Coronary artery (tissue), 2 donors: ENCODE data around the gene CDIP1.

Experiments used
- DNase-seq: peaks from one replicate; pipeline ENCODE4 v3.0.0-alpha.2; 2017; ENCODE audit warnings: low spot score
- H3K27ac ChIP-seq, 2 donors: fragments of 200-600 bp; sonication (generic); one replicate each; pipeline ENCODE4 v1.5.1; 2016 to 2019
- H3K4me3 ChIP-seq: fragments of 200-600 bp; sonication (generic); 2 replicates; pipeline ENCODE4 v1.5.1; 2016; ENCODE audit warnings: mild to moderate bottlenecking, moderate library complexity
- TF ChIP-seq, protein P1 (sequence below): fragments of 200-600 bp; sonication (generic); IDR thresholded peaks from one replicate; pipeline ENCODE4 v1.5.1; 2019; ENCODE audit warnings: antibody characterized with exemption

The CDIP1 gene

DNA sequence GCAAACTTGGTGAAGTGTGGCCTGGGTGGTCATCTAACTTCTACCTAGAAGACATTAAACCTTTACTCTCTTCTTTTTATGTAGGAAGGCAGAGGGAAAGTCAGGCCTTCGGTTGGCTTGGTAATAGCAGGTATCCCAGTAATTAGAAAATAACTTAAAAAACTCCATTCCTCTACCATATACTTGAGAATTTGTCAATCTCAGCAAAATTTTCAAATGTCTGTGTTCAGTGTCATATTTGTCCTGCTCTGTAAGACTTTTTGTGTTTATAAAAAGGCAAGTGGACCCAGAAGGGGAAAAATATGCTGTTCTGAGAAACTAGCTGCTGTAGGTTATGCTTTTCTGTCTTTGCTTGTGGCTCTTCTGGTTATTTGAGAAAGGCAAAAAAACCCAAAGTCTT is 56.6 kb downstream of the CDIP1 start:
- no peak for DNase-seq
- H3K27ac ChIP-seq, result no peak overlapping the region
- H3K4me3 ChIP-seq, result no peak overlapping the region
- TF ChIP-seq, protein P1, sequence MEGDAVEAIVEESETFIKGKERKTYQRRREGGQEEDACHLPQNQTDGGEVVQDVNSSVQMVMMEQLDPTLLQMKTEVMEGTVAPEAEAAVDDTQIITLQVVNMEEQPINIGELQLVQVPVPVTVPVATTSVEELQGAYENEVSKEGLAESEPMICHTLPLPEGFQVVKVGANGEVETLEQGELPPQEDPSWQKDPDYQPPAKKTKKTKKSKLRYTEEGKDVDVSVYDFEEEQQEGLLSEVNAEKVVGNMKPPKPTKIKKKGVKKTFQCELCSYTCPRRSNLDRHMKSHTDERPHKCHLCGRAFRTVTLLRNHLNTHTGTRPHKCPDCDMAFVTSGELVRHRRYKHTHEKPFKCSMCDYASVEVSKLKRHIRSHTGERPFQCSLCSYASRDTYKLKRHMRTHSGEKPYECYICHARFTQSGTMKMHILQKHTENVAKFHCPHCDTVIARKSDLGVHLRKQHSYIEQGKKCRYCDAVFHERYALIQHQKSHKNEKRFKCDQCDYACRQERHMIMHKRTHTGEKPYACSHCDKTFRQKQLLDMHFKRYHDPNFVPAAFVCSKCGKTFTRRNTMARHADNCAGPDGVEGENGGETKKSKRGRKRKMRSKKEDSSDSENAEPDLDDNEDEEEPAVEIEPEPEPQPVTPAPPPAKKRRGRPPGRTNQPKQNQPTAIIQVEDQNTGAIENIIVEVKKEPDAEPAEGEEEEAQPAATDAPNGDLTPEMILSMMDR, result no peak

DNA sequence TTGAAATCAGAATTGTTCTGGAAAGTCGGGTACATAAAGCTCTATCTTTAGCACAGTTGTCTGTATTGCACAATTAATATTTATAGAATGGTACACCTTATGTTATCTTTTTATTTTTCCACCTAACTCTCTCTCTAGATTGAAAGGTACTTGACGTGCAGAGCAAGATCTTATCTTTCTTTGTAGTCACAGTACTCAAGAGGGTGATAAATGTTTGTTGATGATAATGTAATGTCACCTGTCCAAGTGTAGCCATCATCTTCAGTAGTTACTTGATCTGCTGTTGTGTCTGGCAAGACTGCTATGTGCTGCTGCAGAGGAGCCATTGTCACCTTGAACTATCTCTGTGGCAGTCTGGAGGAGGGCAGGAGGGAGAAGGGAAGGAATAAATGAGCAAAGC is 57.0 kb downstream of the CDIP1 start:
- Histone ChIP-seq H3K4me3 (no peak overlapping the region), H3K27ac (no peak overlapping the region)
- TF ChIP-seq, protein P1, result no peak
- no peak for DNase-seq

DNA sequence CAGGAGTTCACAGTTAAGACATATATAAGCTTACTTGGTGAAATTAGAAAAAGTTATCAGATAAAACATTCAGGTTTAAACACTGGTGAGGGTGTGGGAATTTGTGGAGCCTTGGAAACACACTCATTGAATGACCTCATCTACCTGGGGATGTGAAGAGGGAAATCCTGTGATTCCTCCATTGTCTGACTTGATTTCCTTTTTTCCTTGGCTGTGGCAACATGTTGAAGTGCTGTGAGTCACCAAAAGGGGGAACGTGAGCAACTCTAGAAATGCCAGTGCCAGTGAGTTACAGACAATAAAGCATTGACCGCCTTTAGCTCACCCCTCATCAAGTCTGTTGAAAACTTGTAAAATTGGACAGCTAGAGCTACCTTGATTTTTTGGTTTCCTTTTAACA is 60.6 kb downstream of the CDIP1 start:
- H3K27ac ChIP-seq, result peak overlapping the region in 1 of 2 donors; percentile 2
- H3K4me3 ChIP-seq, result no peak overlapping the region
- TF ChIP-seq, protein P1, result no peak
- DNase-seq, result no peak

DNA sequence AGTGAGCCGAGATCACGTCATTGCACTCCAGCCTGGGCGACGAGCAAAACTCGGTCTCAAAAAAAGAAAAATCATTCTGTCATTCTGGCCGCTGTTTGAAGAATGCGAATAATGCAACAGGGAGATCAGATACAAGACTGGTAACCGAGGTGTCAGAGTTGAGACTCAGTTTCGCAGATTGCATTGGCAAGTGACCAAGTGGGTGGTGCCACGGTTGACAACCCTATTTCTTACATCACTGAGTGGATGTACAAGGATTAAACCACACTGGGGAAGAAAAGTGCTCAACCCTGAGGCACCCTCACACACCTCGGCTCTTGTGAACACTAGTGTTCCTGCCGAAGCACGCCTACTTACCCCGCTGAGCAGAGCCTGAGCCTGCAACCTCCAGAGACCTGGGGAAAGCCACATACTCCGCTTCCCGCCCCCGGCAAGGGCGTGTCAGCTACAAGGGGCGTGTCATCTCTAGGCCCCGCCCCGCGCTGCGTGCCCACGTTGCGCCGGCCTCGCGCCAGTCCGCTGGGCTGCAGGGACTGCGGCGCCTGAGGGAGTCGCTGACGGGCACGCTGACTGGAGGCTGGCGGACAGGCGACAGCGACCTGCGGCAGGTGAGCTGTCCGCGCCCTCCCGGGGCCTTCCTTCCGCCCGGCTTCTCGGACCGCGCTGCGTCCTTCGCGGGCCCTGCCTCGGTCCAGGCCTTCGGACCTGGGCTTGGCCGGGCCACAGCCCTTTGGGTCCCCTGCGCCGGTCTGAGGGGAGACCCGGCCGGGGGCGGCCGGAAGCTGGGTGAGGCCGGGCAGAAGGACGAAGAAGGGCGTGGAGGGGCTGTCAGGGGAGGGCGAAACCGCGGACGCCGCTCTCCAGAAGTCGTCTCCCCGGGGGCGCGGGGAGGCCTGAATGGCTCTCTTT is 62.4 kb downstream of the CDIP1 start, which contains the start of gene HMOX2:
HMOX2 (plus strand) TSS at position 519 of the 909 bp plus-strand sequence. CDS start 29,127 bp downstream, outside the sequence.
- DNase-seq, result peak; percentile 93
- Histone ChIP-seq H3K27ac (peak within 1 kb of the TSS; percentile 68 to 88), H3K4me3 (peak within 1 kb of the TSS; percentile 99)
- TF ChIP-seq, protein P1, result no peak

DNA sequence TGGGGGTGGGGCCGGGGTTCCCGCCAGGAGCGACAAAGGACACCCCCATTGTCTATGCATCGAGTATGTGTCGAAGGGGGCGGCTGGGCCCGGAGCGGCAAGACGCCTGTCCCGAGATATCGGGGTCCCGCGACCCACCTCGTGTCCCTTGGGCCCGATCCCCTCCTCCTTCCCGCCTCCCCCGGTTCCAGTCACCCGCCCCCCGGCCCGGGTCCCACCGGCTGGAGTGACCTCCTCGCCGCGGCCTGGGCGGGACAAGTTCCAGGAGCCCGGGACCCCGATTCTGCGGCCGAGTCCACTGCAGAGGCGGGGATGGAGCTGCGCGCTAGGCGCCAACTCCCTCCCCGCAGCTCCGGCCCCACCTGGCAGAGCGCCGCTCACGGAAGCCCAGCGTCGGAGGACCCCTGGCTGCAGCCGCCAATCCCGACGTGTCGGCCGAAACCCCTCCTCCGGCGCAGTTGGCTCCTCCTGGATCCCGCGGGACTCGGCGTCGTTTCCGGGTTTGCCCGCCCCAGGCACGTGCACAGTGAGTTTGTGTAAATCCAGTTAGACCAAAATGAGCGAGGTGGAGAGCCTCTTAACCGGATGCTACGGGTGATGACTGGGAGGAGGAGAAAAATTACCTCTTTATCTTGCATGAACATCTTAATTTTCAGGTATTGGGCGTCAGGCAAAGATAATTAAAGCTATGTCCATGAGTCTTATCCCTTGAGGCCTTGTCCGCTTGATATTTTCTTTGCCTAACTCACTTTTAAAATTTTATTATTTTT is 64.2 kb downstream of the CDIP1 start, which contains the start of gene NMRAL1:
NMRAL1 (minus strand) TSS at position 434 of the 770 bp plus-strand sequence. CDS start 493 bp downstream, outside the sequence.
- TF ChIP-seq, protein P1, result no peak
- DNase-seq, result peak; percentile 94
- H3K27ac ChIP-seq, result peak within 1 kb of the TSS; percentile 81 to 90
- peak within 1 kb of the TSS; percentile 79 for H3K4me3 ChIP-seq

DNA sequence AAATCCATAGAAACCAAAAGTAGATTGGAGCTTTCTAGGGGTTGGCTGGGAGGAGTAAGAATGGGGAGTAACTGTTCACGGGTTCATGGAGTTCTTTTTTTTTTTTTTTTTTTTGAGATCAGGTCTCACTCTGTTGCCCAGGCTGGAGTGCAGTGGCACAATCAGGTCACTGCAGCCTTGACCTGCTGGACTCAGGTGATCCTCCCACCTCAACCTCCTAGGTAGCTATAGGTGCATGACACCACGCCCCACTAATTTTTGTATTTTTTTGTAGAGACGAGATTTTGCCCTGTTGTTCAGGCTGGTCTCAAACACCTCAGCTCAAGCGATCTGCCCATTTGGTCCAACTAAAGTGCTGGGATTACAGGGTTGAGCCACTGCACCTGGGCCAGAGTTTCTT is 65.7 kb downstream of the CDIP1 start:
- DNase-seq, result no peak
- TF ChIP-seq, protein P1, result no peak
- Histone ChIP-seq H3K27ac (no peak overlapping the region), H3K4me3 (no peak overlapping the region)
